ENCODE data around the gene EFEMP2. TPM values are rescaled to one million over a fixed set of nuclear protein-coding genes. Genes with fewer than 3 reads are reported as not detected.
A peak's percentile ranks its signal among the peaks of the same experiment; 100 is the strongest.

EFEMP2 gene
- total RNA-seq, 1 experiment from 2014 or later = 26.2 TPM

DNA sequence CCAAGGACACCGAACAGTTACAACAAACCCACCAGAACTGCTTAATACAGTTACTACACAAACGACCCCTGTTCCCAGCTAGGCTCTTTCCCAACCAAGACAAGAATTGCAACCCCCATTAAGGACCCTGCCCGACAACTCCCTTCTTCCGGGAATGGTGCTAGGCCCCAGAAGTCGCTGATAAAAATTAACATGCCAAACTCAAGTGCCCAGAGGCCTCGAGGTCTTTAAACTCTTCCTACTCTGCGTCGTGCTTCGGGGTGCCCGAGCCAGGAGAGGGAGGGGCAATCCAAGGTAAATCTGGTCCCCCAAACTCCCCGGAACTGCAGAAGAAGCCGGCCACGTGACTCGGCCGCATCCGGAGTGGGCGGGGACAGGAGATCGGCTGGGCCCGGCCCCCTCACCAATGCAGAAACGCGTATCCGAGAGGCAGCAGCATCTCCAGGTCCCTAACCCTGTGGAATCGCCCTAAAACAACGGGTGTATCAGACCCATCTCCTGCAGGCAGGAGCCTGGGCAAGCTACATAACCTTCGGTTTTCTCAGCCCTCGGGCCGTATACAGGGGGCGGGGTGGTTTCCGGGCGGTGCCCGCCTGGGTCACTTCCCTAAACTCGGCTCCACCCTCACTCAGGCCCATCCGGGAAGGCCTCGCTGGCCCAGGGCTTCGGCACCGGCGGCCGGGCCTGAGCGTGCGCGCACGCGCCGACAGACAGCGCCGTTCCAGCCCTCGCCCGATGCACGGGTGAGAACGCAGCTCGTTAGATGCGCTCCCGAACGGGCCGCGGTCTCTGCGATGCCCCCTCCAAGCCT, 15.7 kb downstream of the EFEMP2 start:
- H3K9me3 ChIP-seq (ENCODE audit: control insufficient read depth, low read depth, low read length) = no peaks in the 10 kb centered on the region
- no peak overlapping the region for H2BK12ac ChIP-seq (ENCODE audit: insufficient read length, low read depth, low read length)
- H3T11ph ChIP-seq (ENCODE audit: low read length) = no peak overlapping the region
- H2BK120ac ChIP-seq (ENCODE audit: low read depth, low read length, poor library complexity, severe bottlenecking) = no peak overlapping the region
- H3K36me3 Mint-ChIP-seq (ENCODE audit: insufficient read depth in 1 of 3, low read depth in 3 of 3) = peaks cover 47 to 53% (median 48%) of the 10 kb centered on the region in 3 experiments
- WGBS (ENCODE audit: extremely low coverage, insufficient read length, low lambda C conversion rate) = no CpG with 5 or more reads among the region's 57 CpGs
- H2BK5ac ChIP-seq (ENCODE audit: insufficient read length, low read length) = no peak overlapping the region
- H3K9me3 Mint-ChIP-seq = peaks cover 3 to 5% of the 10 kb centered on the region in 2 experiments; a peak in 2 of 5 replicates
- H4K8ac ChIP-seq (replicated peaks; ENCODE audit: insufficient read length, low read depth, low read length) = no peak overlapping the region
- peaks cover 2% of the 10 kb centered on the region for H4K20me1 ChIP-seq (ENCODE audit: control insufficient read depth, insufficient read depth, insufficient read length)
- peaks cover 3% of the 10 kb centered on the region for H3K79me1 ChIP-seq (ENCODE audit: insufficient read depth, low read depth, low read length, poor library complexity, severe bottlenecking)
- peaks cover 29 to 33% of the 10 kb centered on the region in 2 experiments for H3K4me1 Mint-ChIP-seq
- no peak overlapping the region for H3K23ac ChIP-seq (ENCODE audit: insufficient read length, low read depth, low read length)
- H3K4me3 Mint-ChIP-seq = peak overlapping the region; percentile 86 to 89
- peak overlapping the region; percentile 83 for H3K14ac ChIP-seq (ENCODE audit: insufficient read depth, low read length)
- H3K18ac ChIP-seq (ENCODE audit: insufficient read length, low read depth, low read length) = peak overlapping the region; percentile 73
- peak overlapping the region; percentile 81 for H3K9ac ChIP-seq (ENCODE audit: extremely low read depth, insufficient read length, low read length)
- H3K27ac ChIP-seq (ENCODE audit: insufficient read length, low read depth, low read length) = no peak overlapping the region
- H2AK5ac ChIP-seq (ENCODE audit: insufficient read length, low read length) = no peak overlapping the region
- H3K4me2 ChIP-seq (ENCODE audit: insufficient read depth, insufficient read length, low read length) = peak overlapping the region; percentile 77
- H3K27me3 ChIP-seq (ENCODE audit: insufficient read depth, low read length) = no peaks in the 10 kb centered on the region
- peaks cover 14% of the 10 kb centered on the region; the same call in 1 of the 2 replicates for H3K79me2 ChIP-seq (ENCODE audit: insufficient read depth, low read length)
- H3K4ac ChIP-seq (ENCODE audit: low read depth, low read length) = no peak overlapping the region
- H2BK15ac ChIP-seq (ENCODE audit: low read depth, low read length) = no peak overlapping the region
- peak overlapping the region in 2 of 3 experiments; percentile 58 to 72; a peak in 5 of 7 replicates for H3K27ac Mint-ChIP-seq
- peak; percentile 75 for DNase-seq
- H2AFZ ChIP-seq (ENCODE audit: low read length) = no peak overlapping the region
- H3K56ac ChIP-seq (ENCODE audit: insufficient read length, low read depth, low read length) = no peak overlapping the region
- H3K23me2 ChIP-seq (ENCODE audit: insufficient read length, low read depth, low read length, poor library complexity, severe bottlenecking) = peaks cover 25% of the 10 kb centered on the region
- no peak overlapping the region for H4K5ac ChIP-seq (ENCODE audit: insufficient read length, low read depth, low read length)
- peaks cover 1% of the 10 kb centered on the region; the same call in 1 of the 2 replicates for H3K27me3 Mint-ChIP-seq (ENCODE audit: low read depth)
- H4K91ac ChIP-seq (ENCODE audit: insufficient read length, low read depth, low read length) = no peak overlapping the region
- H2BK20ac ChIP-seq (ENCODE audit: low read depth, low read length, poor library complexity, severe bottlenecking) = no peak overlapping the region
- no peak for TF ChIP-seq CTCF (conservative IDR thresholded peaks at IDR 0.05)
- no peaks in the 10 kb centered on the region for H3K4me1 ChIP-seq (ENCODE audit: insufficient read depth, low read length)

All from H9 (cell line).